ENCODE results near the gene FYB1.
"Not testable (repeated sequence)": the region's sequence is repeated elsewhere in the genome, so short reads cannot be mapped to it uniquely, and the experiment has no call there.

Gene FYB1

GRCh38 chr5:39186722-39187539 is 32.4 kb downstream of the FYB1 start:
- no peak for DNase-seq (ENCODE audit: low spot score)

DNA sequence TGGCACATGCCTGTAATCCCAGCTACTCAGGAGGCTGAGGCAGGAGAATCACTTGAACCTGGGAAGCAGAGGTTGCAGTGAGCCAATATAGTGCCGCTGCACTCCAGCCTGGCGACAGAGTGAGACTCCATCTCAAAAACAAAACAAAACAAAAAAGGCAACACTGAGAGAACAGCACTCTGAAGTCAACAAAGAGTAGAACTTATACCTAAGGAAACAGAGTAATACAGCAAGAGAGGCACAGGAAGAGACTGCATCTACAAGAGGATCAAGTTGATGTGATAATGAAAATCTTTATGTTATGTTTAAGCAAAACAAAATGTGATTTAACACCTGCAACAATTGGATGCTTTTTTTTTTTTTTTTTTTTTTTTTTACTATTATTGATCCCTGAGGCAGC is 33.1 kb downstream of the FYB1 start:
- no peak for DNase-seq (ENCODE audit: low spot score)

- no peak for DNase-seq (ENCODE audit: low spot score)
Observed at GRCh38 chr5:39185761-39186160, 33.6 kb downstream of the FYB1 start.

- not testable (repeated sequence) for DNase-seq (ENCODE audit: low spot score)
Observed at GRCh38 chr5:39179561-39179960, 39.8 kb downstream of the FYB1 start.

DNA sequence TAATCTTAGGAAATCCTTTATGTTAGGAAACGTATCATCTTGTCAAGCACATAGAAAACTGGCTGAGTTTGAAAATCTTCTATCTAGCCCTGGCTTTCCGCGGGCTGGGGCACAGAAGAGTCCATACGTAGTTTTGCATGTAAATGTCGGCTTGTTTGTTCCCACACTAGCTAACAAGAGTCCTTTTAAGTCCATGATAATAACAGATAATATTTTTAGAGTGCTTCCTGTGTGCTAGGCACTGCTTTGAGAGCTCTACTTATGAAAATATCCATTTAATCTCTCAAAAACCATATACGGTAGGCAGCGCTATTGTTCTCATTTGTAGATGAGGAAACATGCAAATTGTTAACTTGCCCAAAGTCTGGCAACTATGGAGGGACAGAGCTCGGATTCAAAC is 40.5 kb downstream of the FYB1 start:
- DNase-seq (ENCODE audit: low spot score): no peak

DNA sequence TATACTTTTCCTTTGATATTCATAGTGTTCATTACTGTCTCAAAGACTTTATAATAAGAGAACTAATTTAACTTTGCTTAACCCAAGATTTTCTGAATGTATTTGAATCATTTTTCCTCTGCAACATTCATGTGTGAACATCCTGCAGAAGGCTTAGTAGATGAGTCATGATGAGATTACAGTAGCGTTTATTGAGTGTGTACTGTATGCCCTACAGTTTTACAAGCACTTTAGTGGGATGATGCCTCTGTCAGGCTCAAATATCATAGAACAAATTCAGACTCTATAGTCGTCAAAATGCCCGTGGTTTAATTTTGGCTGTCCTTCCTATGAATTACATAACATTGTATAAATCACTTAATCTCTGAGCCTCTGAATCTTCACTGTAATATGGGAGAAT is 41.2 kb downstream of the FYB1 start:
- peak; percentile 17 for DNase-seq (ENCODE audit: low spot score)

DNA sequence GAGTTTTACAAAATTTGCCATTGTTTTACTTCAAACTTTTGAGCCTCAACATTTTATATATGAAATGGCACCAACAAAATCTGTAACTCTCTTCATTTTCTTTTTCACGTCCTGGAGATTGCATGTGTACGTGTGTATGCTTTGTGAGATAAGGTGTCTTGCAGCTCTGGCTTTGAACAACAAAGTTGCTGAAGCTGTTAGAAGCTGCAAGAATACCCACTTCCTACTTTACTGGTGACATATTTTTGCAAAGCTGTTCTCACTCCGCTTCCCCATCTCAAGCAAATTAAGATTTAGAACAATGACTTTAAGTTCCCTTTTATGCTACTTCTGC is 41.8 kb downstream of the FYB1 start:
- no peak for DNase-seq (ENCODE audit: low spot score)

- no peak for DNase-seq (ENCODE audit: low spot score)
Observed at GRCh38 chr5:39176759-39177630, 42.4 kb downstream of the FYB1 start.

DNA sequence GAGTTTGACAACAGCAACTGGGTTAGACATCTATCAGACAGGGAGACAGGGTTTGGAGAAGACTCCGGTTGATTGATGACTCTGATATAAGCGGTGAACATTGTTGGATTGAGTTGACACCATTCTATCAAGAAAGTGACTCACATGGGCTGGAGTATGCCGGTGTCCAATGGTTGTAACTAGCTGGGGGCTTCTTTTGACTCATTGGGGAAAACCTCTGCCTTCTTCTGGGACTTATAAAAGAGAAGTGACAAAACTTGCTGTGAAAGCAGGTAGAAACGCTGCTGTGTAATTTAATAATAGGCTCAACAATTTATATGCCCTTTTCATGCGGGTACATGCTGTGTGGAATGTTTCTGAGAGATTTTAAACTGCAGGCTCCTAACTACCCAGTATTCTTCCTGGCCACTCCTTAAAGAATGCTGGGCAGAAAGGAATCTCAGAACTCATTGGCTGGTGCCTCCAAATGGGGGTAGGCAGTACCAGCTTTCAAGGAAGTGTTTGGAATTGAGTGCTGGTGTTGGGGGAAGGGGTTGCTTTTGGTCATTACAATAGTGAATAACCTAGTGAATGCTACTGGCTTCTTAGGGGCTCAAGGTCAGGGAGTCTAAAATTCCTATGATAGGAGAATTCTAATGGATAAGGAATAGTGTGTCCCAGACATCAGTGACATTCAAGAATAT is 43.9 kb downstream of the FYB1 start:
- no peak for DNase-seq (ENCODE audit: low spot score)

GRCh38 chr5:39173069-39173468 is 46.3 kb downstream of the FYB1 start:
- no peak for DNase-seq (ENCODE audit: low spot score)

GRCh38 chr5:39172593-39172992 is 46.8 kb downstream of the FYB1 start:
- DNase-seq (ENCODE audit: low spot score): no peak

DNA sequence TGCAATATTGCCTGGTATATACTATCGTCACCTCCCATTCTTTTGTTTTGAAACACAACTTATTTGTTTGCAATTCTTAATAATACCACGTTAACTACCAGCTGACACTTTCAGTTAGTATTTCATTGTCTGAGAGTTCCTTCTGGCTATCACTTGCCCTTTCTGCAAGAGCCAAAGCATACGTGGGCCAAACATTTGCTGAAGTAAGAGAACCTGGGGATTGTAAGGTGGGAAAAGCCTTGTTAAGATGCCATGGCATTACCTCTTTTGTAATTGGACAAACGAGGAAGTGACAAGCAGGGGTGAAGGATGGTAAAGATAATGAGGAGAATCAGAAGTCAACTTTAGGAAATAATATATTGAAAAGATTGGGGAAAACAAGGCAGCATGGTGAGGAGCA is 47.7 kb downstream of the FYB1 start:
- DNase-seq (ENCODE audit: low spot score): no peak

- peak; percentile 21 for DNase-seq (ENCODE audit: low spot score)
Observed at GRCh38 chr5:39169081-39169480, 50.3 kb downstream of the FYB1 start.

DNA sequence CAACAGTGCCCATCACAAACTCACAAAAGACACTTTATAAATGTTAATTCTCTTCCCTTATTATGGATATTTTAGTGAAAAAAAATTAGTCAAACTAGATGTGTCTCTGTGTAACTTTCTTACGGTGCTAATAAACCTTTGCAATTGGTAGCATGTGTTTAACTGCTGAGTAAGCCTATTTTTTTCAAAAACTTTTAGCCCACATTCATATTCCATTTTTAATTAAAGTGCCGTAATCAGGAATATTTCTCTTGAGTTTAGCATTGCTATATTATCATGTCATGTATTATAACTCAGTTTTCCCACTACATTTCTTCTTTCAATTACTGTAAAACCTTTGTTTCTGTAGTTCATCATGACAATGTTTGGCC is 51.4 kb downstream of the FYB1 start:
- no peak for DNase-seq (ENCODE audit: low spot score)

- DNase-seq (ENCODE audit: low spot score): no peak
Observed at GRCh38 chr5:39167141-39167971, 52.0 kb downstream of the FYB1 start.

DNA sequence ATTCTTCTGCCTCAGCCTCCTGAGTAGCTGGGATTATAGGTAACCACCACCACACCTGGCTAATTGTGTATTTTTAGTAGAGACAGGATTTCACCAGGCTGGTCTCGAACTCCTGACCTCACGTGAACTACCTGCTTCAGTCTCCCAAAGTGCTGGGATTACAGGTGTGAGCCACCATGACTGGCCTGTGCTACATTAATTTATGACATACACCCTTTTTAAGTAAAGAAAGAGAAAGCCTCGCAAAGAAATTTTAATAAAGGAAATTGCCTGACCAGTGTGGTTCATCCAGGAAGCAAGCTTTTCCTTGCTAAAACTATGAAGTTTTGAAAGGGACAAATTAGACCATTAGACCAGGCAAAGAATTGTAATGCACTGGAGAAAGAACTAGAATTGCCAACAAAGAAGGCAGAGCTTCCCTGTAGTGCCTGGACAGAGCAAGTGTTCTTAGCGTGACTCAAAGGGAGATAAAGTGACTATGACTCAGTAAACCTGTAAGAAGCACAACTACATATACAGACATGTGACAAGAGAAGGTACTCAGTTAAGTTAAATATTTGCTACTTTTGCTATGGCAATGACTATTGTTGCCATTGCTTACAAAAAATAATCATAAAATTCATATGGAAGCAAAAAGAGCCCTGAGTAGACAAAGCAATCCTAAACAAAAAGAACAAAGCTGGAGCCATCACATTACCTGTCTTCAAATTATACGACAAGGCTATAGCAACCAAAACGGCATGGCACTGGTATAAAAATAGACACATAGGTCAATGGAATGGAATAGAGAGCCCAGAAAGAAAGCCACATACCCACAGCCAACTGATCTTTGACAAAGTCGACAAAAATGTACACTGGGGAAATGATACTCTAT is 54.6 kb downstream of the FYB1 start:
- no peak for DNase-seq (ENCODE audit: low spot score)

- DNase-seq (ENCODE audit: low spot score): no peak
Observed at GRCh38 chr5:39164016-39164415, 55.3 kb downstream of the FYB1 start.

- DNase-seq (ENCODE audit: low spot score): no peak
Observed at GRCh38 chr5:39161578-39161977, 57.8 kb downstream of the FYB1 start.

GRCh38 chr5:39160576-39161213 is 58.7 kb downstream of the FYB1 start:
- DNase-seq (ENCODE audit: low spot score): no peak

- no peak for DNase-seq (ENCODE audit: low spot score)
Observed at GRCh38 chr5:39159811-39160490, 59.4 kb downstream of the FYB1 start.
